PFSK-1 (cell line): Measurements from ENCODE around the gene TMTC2.

Experiments used
- FOXP2 ChIP-seq: optimal IDR thresholded peaks from 2 replicates; pipeline ENCODE3; 2011; ENCODE audit warnings: borderline replicate concordance, control low read depth, inconsistent platforms; ENCODE audit not compliant: insufficient read depth; ENCODE audit errors: extremely low read length, extremely low read depth
- POLR2AphosphoS5 ChIP-seq: IDR thresholded peaks from 2 replicates; pipeline ENCODE4 v1.6.1; 2012; ENCODE audit warnings: low read depth, mild to moderate bottlenecking, control low read depth, low read length, moderate library complexity
- REST ChIP-seq, 2 experiments: IDR thresholded peaks; 2 replicates each; pipeline versions ENCODE4 v1.6.1 to v1.8.0; 2011 to 2012; ENCODE audit warnings: low read depth in 2 of 2, low read length in 2 of 2, control low read depth in 1 of 2, inconsistent platforms in 1 of 2, mild to moderate bottlenecking in 1 of 2, moderate library complexity in 1 of 2; ENCODE audit not compliant: insufficient read depth in 1 of 2
- TAF1 ChIP-seq: IDR thresholded peaks from 2 replicates; pipeline ENCODE4 v1.6.1; 2012; ENCODE audit warnings: low read length, control low read depth, borderline replicate concordance; ENCODE audit not compliant: insufficient read depth

GRCh38 chr12:82948491-82948890 lies 261.8 kb downstream of the TMTC2 start:
- no peak for TF ChIP-seq POLR2AphosphoS5
- TF ChIP-seq FOXP2: no peak
- TF ChIP-seq REST (IDR thresholded peaks at IDR 0.05; ENCODE audit: insufficient read depth in 1 of 2, low read depth in 2 of 2, low read length in 2 of 2): no peak
- TF ChIP-seq TAF1: no peak
